ENCODE results near the gene GPR155. TPM values are rescaled to one million over a fixed set of nuclear protein-coding genes. Genes with fewer than 3 reads are reported as not detected.

Gene GPR155
- total RNA-seq, 4 donors from 2014 or later = 1.2 to 7.3 (median 3.5) TPM

DNA sequence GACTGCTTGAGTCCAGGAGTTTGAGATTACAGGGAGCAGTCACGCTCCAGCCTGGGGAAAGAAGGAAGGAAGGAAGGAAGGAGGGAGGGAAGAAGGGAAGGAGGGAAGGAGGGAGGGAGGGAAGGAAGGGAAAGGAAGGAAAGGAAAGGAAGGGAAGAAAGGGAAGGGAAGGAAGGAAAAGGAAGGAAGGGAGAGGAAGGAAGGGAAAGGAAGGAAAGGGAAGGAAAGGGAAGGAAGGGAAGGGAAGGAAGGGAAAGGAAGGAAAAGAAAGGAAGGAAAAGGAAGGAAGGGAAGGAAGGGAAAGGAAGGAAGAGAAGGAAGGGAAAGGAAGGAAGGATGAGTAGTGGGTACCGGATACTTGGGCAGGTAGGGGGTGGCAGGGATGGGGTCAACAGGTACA lies 32.3 kb downstream of the GPR155 start:
- in situ Hi-C loops (cut with MboI; ENCODE audit: low pct_ligation_motif_present in 1 of 4, low pct_unique_long_range_greater_than_20kb in 1 of 4, low sequenced_read_pairs in 3 of 4) = loop anchor here in 1 of 4 donors (25.0 kb wide), 1 partner anchor 233 kb away; no protein-coding TSS in a partner anchor
- H3K27ac ChIP-seq = no peak overlapping the region
- no peak overlapping the region for H3K4me3 ChIP-seq
- no peak for DNase-seq
- TF ChIP-seq, protein P1, sequence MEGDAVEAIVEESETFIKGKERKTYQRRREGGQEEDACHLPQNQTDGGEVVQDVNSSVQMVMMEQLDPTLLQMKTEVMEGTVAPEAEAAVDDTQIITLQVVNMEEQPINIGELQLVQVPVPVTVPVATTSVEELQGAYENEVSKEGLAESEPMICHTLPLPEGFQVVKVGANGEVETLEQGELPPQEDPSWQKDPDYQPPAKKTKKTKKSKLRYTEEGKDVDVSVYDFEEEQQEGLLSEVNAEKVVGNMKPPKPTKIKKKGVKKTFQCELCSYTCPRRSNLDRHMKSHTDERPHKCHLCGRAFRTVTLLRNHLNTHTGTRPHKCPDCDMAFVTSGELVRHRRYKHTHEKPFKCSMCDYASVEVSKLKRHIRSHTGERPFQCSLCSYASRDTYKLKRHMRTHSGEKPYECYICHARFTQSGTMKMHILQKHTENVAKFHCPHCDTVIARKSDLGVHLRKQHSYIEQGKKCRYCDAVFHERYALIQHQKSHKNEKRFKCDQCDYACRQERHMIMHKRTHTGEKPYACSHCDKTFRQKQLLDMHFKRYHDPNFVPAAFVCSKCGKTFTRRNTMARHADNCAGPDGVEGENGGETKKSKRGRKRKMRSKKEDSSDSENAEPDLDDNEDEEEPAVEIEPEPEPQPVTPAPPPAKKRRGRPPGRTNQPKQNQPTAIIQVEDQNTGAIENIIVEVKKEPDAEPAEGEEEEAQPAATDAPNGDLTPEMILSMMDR (IDR thresholded peaks at IDR 0.05) = no peak
- TF ChIP-seq POLR2AphosphoS5 (IDR thresholded peaks at IDR 0.05) = no peak
- TF ChIP-seq EP300 (IDR thresholded peaks at IDR 0.05; ENCODE audit: low read depth) = no peak
- TF ChIP-seq POLR2A (IDR thresholded peaks at IDR 0.05) = no peak
- no peaks in the 10 kb centered on the region for H3K27me3 ChIP-seq
- 86 to 100% methylated on average over 2 of the region's 2 CpGs for WGBS, 2 donors (ENCODE audit: low coverage in 1 of 2)
- H3K4me1 ChIP-seq = no peaks in the 10 kb centered on the region
- peaks cover 0 to 7% (median 1%) of the 10 kb centered on the region in 4 donors for H3K36me3 ChIP-seq
- intact Hi-C loops (cut with DNase I; ENCODE audit: low total_unique reads) = no loop called here
- no peaks in the 10 kb centered on the region for H3K9me3 ChIP-seq

DNA sequence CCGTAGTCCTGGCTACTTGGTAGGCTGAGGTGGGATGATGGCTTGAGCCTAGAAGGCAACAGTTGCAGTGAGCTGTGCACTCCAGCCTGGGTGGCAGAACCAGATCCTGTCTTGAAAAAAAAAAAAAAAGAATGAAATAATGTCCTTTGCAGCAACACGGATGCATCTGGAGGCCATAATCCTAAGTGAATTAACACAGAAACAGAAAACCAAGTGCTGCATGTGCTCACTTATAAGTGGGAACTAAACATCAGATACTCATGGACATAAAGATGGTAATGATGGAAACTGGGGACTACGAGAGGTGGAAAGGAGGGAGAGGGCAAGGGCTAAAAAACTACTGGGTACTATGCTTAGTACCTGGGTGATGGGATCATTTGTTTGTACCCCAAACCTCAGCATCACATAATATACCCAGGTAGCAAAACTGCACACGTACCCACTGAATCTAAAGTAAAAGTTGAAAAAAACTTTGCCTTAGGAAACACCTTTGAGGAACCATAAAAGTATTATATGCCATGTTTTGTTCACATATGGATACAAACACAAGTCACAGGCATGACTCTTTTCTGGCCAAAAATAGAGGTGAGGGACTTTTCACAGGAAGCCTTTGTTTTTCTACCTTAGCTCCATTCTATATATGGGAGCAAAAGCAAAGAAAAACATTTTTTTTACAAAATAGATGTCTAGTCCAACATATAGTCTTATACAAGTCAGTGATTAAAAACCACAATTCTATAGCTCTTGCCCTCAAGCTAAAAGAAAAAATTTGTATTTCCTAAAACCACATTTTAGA lies 36.6 kb downstream of the GPR155 start:
- Histone ChIP-seq H3K27me3 (no peaks in the 10 kb centered on the region), H3K4me1 (no peaks in the 10 kb centered on the region), H3K27ac (no peak overlapping the region), H3K4me3 (no peak overlapping the region), H3K36me3 (no peaks in the 10 kb centered on the region), H3K9me3 (no peaks in the 10 kb centered on the region)
- intact Hi-C loops (cut with DNase I; ENCODE audit: low total_unique reads) = no loop called here
- in situ Hi-C loops (cut with MboI; ENCODE audit: low pct_ligation_motif_present in 1 of 4, low pct_unique_long_range_greater_than_20kb in 1 of 4, low sequenced_read_pairs in 3 of 4) = loop anchor here in 1 of 4 donors (25.0 kb wide), 1 partner anchor 237 kb away; no protein-coding TSS in a partner anchor
- WGBS, 2 donors (ENCODE audit: low coverage in 1 of 2) = 91 to 93% methylated on average over 3 to 4 of the region's 4 CpGs
- TF ChIP-seq EP300 (IDR thresholded peaks at IDR 0.05; ENCODE audit: low read depth) (no peak), POLR2AphosphoS5 (IDR thresholded peaks at IDR 0.05) (no peak), POLR2A (IDR thresholded peaks at IDR 0.05) (no peak)
- TF ChIP-seq, protein P1 (IDR thresholded peaks at IDR 0.05) = no peak
- DNase-seq = no peak

DNA sequence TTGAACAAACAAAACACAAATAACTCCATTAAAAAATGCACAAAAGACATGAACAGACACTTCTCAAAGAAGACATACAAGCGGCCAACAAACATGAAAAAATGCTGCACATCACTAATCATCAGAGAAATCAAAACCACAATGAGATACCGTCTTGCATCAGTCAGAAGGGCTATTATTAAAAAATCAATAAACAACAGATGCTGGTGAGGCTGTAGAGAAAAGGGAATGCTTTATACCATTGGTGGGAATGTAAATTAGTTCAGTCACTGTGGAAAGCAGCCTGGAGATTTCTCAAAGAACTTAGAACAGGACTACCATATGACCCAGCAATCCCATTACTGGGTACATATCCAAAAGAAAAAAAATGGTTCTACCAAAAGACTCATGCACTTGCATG lies 37.8 kb downstream of the GPR155 start:
- TF ChIP-seq POLR2A (IDR thresholded peaks at IDR 0.05) = no peak
- no peak for TF ChIP-seq EP300 (IDR thresholded peaks at IDR 0.05; ENCODE audit: low read depth)
- TF ChIP-seq, protein P1 (IDR thresholded peaks at IDR 0.05) = no peak
- no peak for TF ChIP-seq POLR2AphosphoS5 (IDR thresholded peaks at IDR 0.05)
- intact Hi-C loops (cut with DNase I; ENCODE audit: low total_unique reads) (no loop called here), in situ Hi-C loops (cut with MboI; ENCODE audit: low pct_ligation_motif_present in 1 of 4, low pct_unique_long_range_greater_than_20kb in 1 of 4, low sequenced_read_pairs in 3 of 4) (no loop called here)
- DNase-seq = no peak
- no peaks in the 10 kb centered on the region for H3K4me1 ChIP-seq
- H3K27ac ChIP-seq = no peak overlapping the region
- H3K4me3 ChIP-seq = no peak overlapping the region
- H3K9me3 ChIP-seq = no peaks in the 10 kb centered on the region
- H3K27me3 ChIP-seq = no peaks in the 10 kb centered on the region
- 88 to 100% methylated on average over 2 of the region's 2 CpGs for WGBS, 2 donors (ENCODE audit: low coverage in 1 of 2)
- no peaks in the 10 kb centered on the region for H3K36me3 ChIP-seq

DNA sequence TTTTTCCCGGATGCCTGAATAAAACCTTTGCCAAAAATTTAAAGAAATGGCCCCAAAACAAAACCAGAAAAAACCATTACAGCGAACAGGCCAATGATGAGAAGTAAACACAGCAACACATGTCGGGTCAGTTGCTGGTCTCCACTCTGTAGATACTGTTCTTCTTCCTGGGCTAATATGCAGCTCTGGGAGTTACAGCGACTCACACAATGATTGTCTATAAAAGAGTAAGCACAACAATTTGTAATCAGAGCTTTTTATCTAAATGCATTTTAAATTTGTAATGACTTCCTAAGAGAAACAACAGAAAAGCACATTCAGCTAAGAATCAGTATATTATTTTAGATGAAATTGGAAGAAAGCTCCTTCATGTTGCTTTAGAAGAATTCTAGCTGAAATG lies 40.3 kb downstream of the GPR155 start:
- TF ChIP-seq POLR2A (IDR thresholded peaks at IDR 0.05) (no peak), EP300 (IDR thresholded peaks at IDR 0.05; ENCODE audit: low read depth) (no peak), POLR2AphosphoS5 (IDR thresholded peaks at IDR 0.05) (no peak)
- TF ChIP-seq, protein P1 (IDR thresholded peaks at IDR 0.05) = no peak
- Histone ChIP-seq H3K4me3 (no peak overlapping the region), H3K9me3 (no peaks in the 10 kb centered on the region), H3K27ac (no peak overlapping the region), H3K36me3 (no peaks in the 10 kb centered on the region), H3K4me1 (no peaks in the 10 kb centered on the region), H3K27me3 (no peaks in the 10 kb centered on the region)
- 86 to 93% methylated on average over 4 of the region's 4 CpGs for WGBS, 2 donors (ENCODE audit: low coverage in 1 of 2)
- intact Hi-C loops (cut with DNase I; ENCODE audit: low total_unique reads) (no loop called here), in situ Hi-C loops (cut with MboI; ENCODE audit: low pct_ligation_motif_present in 1 of 4, low pct_unique_long_range_greater_than_20kb in 1 of 4, low sequenced_read_pairs in 3 of 4) (no loop called here)
- no peak for DNase-seq

Data from transverse colon (tissue), 4 donors.